BJ (cell line): ENCODE data around the gene PIAS3. TPM values are rescaled to one million over a fixed set of nuclear protein-coding genes. Genes with fewer than 3 reads are reported as not detected.

Experiments
- CTCF ChIA-PET: fragments of 350-600 bp; formaldehyde crosslinking; extraction: SDS; loops from one replicate; lab custom pipeline; 2021; ENCODE audit warnings: antibody characterized with exemption, inconsistent platforms; lab: Yijun Ruan, JAX
- POLR2A ChIA-PET: fragments of 300-600 bp; sonication (Branson Sonifier 250); formaldehyde crosslinking; extraction: SDS; loops from one replicate; lab custom pipeline; 2021; ENCODE audit warnings: antibody characterized with exemption; lab: Charles Lee
- DNase-seq: peaks from one replicate; pipeline ENCODE4 v3.0.0-alpha.2; 2011; ENCODE audit warnings: low read depth
- H3K27me3 ChIP-seq: 2 replicates; pipeline ENCODE4 v1.6.0; 2011; ENCODE audit warnings: low read length; ENCODE audit not compliant: control insufficient read depth, insufficient read depth
- H3K36me3 ChIP-seq: 2 replicates; pipeline ENCODE4 v1.5.1; 2011; ENCODE audit warnings: low read length; ENCODE audit not compliant: control insufficient read depth, insufficient read depth
- H3K4me3 ChIP-seq: 2 replicates; pipeline ENCODE4 v1.5.1; 2011; ENCODE audit warnings: low read depth, mild to moderate bottlenecking, control low read depth, low read length
- polyA plus RNA-seq: library from polyadenylated mRNA; depleted of rRNA; stranded (reverse); fragments of >200 nt; gene quantifications from 2 replicates; pipeline ENCODE4 v1.2.3, GENCODE V29; 2011
- TF ChIP-seq, protein P1 (sequence below): IDR thresholded peaks from 2 replicates; pipeline ENCODE4 v1.5.1; 2011; ENCODE audit warnings: low read depth, mild to moderate bottlenecking, control low read depth, inconsistent platforms, low read length, moderate library complexity; ENCODE audit not compliant: insufficient read depth

PIAS3 gene
- polyA plus RNA-seq, 1 experiment: 38.0 TPM

DNA sequence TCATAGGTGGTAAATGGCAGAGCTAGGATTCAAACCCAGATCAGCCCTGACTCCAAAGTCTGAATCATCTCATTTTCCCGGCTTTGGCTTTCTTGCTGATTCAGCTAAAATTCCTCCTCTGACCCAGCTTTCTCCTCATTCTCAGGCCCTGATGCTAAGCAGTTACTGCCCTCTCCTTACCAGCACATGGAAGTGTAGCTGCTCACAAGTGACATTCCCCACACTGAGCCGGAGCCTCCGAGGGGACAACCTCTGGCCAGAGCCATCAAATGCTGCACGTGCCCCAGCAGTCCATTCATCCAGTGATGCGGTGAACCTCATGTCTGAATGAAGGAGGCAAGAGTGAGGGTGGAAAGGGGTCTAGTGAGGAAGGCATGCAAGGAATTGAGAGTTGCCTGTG lies 39.9 kb upstream of the PIAS3 start:
- no peaks in the 10 kb centered on the region for H3K27me3 ChIP-seq
- no peak for DNase-seq
- H3K36me3 ChIP-seq: no peaks in the 10 kb centered on the region
- TF ChIP-seq, protein P1, sequence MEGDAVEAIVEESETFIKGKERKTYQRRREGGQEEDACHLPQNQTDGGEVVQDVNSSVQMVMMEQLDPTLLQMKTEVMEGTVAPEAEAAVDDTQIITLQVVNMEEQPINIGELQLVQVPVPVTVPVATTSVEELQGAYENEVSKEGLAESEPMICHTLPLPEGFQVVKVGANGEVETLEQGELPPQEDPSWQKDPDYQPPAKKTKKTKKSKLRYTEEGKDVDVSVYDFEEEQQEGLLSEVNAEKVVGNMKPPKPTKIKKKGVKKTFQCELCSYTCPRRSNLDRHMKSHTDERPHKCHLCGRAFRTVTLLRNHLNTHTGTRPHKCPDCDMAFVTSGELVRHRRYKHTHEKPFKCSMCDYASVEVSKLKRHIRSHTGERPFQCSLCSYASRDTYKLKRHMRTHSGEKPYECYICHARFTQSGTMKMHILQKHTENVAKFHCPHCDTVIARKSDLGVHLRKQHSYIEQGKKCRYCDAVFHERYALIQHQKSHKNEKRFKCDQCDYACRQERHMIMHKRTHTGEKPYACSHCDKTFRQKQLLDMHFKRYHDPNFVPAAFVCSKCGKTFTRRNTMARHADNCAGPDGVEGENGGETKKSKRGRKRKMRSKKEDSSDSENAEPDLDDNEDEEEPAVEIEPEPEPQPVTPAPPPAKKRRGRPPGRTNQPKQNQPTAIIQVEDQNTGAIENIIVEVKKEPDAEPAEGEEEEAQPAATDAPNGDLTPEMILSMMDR: no peak
- ChIA-PET POLR2A (no interaction called here), CTCF (interaction anchor here (0.6 to 2.5 kb wide), 3 partner anchors 11 to 61 kb away, joined by 3 to 22 read pairs (median 3); partner anchors contain the start of gene ITGA10)
- H3K4me3 ChIP-seq: no peak overlapping the region

DNA sequence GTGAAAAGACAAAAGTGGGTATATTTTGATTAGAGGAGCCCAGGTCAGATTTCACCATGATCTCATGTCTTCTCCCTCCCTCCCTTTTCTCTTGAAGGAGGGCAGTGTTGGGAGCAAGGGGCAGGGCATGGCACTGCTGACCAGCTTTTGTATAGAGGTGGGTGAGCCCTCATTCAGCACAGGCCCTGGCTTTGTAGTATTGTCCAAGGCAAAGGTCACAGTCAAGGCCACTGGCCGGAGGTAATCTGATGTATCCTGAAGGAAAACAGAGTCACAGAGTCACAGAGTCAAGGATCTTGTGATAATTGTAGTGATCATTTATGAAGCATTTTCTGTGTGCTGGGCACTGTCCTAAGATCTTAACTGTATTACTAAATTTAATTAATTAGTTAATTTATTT lies 39.1 kb upstream of the PIAS3 start:
- TF ChIP-seq, protein P1: no peak
- ChIA-PET CTCF (interaction anchor here (0.6 to 2.5 kb wide), 2 partner anchors 12 to 16 kb away, joined by 3 to 22 read pairs; partner anchors contain the start of gene ITGA10), POLR2A (no interaction called here)
- DNase-seq: no peak
- no peaks in the 10 kb centered on the region for H3K36me3 ChIP-seq
- no peak overlapping the region for H3K4me3 ChIP-seq
- H3K27me3 ChIP-seq: no peaks in the 10 kb centered on the region

DNA sequence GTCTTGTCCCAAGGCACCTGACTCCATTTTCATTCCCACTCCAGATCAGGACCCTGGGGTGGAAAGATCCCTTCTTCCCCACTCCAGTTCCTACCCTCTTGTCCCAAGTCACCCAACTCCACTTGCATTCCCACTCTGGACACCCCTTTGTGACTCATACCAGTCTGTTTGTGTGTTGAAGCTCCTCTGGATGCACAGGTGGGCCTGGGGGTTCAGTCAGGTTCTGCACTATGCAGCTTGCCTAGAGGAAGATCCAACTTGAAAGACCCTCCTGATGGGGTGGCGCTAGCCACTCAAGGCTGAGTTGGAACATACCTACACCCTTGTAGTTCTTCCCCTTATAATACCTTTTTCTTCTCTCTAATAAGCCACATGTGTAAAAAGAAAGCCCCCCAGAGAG lies 36.6 kb upstream of the PIAS3 start:
- POLR2A ChIA-PET: interaction anchor here (0.6 kb wide), 1 partner anchor 73 kb away, joined by 4 read pairs; no protein-coding TSS in a partner anchor
- TF ChIP-seq, protein P1: no peak

DNA sequence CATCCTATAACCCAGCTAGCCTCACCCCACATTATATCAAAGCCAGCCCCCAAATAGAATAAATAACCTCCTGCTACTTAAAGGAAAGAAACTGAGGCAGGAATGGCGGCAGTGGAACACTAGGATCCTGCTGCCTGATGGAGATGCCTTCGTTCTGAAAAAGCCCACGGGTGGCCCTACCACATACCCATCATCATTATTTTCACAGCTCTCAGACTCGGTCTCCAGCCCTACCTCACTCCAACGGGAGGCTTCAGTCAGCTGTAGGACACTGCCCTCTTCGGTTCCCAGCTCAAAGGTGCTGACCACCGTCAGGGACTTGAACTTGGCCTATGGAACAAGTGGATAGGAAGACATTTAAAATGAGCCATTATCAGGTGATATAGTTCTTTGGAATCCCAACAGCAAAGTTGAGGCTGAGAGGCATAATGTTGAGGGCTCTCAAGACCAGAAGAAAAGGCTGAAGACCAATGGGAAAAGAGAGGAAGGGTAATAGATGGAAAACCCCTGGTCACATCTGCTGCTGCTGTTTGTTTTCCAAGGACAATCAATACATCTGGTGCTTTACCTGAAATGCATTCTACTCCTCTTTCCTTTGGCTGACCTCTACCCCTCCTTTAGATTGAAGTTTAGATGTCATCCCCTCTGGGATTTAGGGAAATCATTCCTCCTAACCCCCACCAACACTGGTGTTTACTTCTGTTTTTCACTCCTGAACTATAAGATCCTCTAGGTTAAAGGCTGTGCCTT lies 34.6 kb upstream of the PIAS3 start:
- TF ChIP-seq, protein P1: no peak
- Histone ChIP-seq H3K4me3 (no peak overlapping the region), H3K36me3 (no peaks in the 10 kb centered on the region), H3K27me3 (no peaks in the 10 kb centered on the region)
- ChIA-PET CTCF (interaction anchor here (2.0 to 8.1 kb wide), 10 partner anchors 10 to 144 kb away, joined by 11 to 193 read pairs (median 23); partner anchors contain the start of genes ITGA10, NUDT17, PEX11B and PIAS3), POLR2A (no interaction called here)
- no peak for DNase-seq

More for the DNA sequence above, 36.6 kb upstream of the PIAS3 start:
- Histone ChIP-seq H3K36me3 (no peaks in the 10 kb centered on the region), H3K27me3 (no peaks in the 10 kb centered on the region), H3K4me3 (no peak overlapping the region)
- DNase-seq: no peak
- CTCF ChIA-PET: interaction anchor here (1.3 to 8.1 kb wide), 2 partner anchors 13 to 32 kb away, joined by 4 to 193 read pairs; partner anchors contain the start of genes ITGA10 and RBM8A

DNA sequence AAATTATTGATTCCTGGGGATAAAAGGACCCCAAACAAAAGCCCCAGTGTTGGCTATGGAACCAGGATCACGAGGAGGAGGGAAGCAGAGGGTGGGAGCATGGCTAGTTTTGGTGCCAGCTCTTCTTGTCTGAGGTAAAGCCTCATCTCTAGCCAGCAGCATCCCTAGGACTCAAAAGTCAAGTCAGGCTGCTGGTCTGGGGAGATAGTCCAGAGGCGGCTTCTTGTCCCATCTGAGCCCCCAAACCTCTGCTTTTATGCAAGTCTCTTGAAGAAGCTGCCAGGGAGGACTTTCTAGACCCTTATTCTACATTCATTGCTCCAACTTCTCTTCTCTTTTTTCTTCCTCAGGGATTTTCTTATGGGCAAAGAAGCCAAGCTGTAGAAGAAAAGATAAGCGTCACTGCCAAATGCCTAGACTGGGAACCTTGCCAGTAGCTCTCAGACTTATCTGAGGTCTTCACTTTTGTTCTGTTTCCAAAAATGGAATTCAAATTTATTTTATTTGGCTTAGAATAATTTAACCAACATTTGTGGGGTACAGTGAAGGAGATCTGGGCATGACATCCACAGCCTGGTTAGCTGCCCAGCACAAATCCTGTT lies 33.7 kb upstream of the PIAS3 start:
- H3K4me3 ChIP-seq: no peak overlapping the region; the same call in 1 of the 2 replicates
- TF ChIP-seq, protein P1: no peak
- H3K36me3 ChIP-seq: no peaks in the 10 kb centered on the region
- CTCF ChIA-PET: interaction anchor here (0.6 to 8.1 kb wide), 38 partner anchors 9 to 145 kb away, joined by 3 to 193 read pairs (median 6); partner anchors contain the start of genes ANKRD34A, ITGA10, LIX1L and NUDT17
- POLR2A ChIA-PET: interaction anchor here (0.8 kb wide), 1 partner anchor 16 kb away, joined by 3 read pairs; no protein-coding TSS in a partner anchor
- no peaks in the 10 kb centered on the region for H3K27me3 ChIP-seq
- DNase-seq: no peak
